RPMI7951 (cell line): ENCODE data around the gene BCAS3. TPM values are rescaled to one million over a fixed set of nuclear protein-coding genes. Genes with fewer than 3 reads are reported as not detected.

Experiments used
- DNase-seq: peaks from one replicate; pipeline ENCODE4 v3.0.0-alpha.2; 2012; ENCODE audit warnings: low read depth
- total RNA-seq: library from RNA; depleted of rRNA; stranded (reverse); fragments of >200 nt; shearing (Covaris generic); gene quantifications from 2 replicates; pipeline ENCODE4 v1.2.3, GENCODE V29; 2014

The BCAS3 gene
- total RNA-seq, 1 experiment from 2014 or later = 11.2 TPM

GRCh38 chr17:61362852-61363600 is 685.4 kb downstream of the BCAS3 start:
- no peak for DNase-seq

GRCh38 chr17:61363601-61364462 is 686.2 kb downstream of the BCAS3 start:
- DNase-seq = no peak

- DNase-seq = no peak
Measured at GRCh38 chr17:61364463-61364846, 686.8 kb downstream of the BCAS3 start.

- no peak for DNase-seq
Measured at GRCh38 chr17:61366076-61366714, 688.5 kb downstream of the BCAS3 start.

- DNase-seq = no peak
Measured at GRCh38 chr17:61366715-61367413, 689.2 kb downstream of the BCAS3 start.

- no peak for DNase-seq
Measured at GRCh38 chr17:61368049-61368831, 690.6 kb downstream of the BCAS3 start.

- DNase-seq = no peak
Measured at GRCh38 chr17:61368832-61369450, 691.3 kb downstream of the BCAS3 start.

GRCh38 chr17:61369751-61370150 is 692.1 kb downstream of the BCAS3 start:
- DNase-seq = no peak

- no peak for DNase-seq
Measured at GRCh38 chr17:61371179-61371578, 693.5 kb downstream of the BCAS3 start.

- no peak for DNase-seq
Measured at GRCh38 chr17:61371606-61372005, 694.0 kb downstream of the BCAS3 start.

- no peak for DNase-seq
Measured at GRCh38 chr17:61372436-61372835, 694.8 kb downstream of the BCAS3 start.

- no peak for DNase-seq
Measured at GRCh38 chr17:61376931-61377838, 699.5 kb downstream of the BCAS3 start.

- no peak for DNase-seq
Measured at GRCh38 chr17:61378658-61379456, 701.2 kb downstream of the BCAS3 start.

- DNase-seq = no peak
Measured at GRCh38 chr17:61379457-61380216, 702.0 kb downstream of the BCAS3 start.

- DNase-seq = no peak
Measured at GRCh38 chr17:61380217-61380835, 702.7 kb downstream of the BCAS3 start.

- no peak for DNase-seq
Measured at GRCh38 chr17:61380836-61381525, 703.3 kb downstream of the BCAS3 start.

- no peak for DNase-seq
Measured at GRCh38 chr17:61381537-61381936, 703.9 kb downstream of the BCAS3 start.
